OCI-LY7 (cell line): ENCODE results near the gene CELF4. TPM values are rescaled to one million over a fixed set of nuclear protein-coding genes. Genes with fewer than 3 reads are reported as not detected.

ENCODE experiments used
- BruUV-seq: library from RNA; stranded (reverse); fragments of 400-500 nt; replicated peaks from 2 replicates; lab custom pipeline; 2021; lab: Mats Ljungman, UMichigan
- CTCF ChIA-PET: fragments of 300-600 bp; sonication (Branson Sonifier 250); formaldehyde crosslinking; loops from one replicate; lab custom pipeline; 2022; ENCODE audit warnings: antibody characterized with exemption; ENCODE audit not compliant: unreplicated experiment; lab: Charles Lee
- POLR2A ChIA-PET: fragments of 300-600 bp; sonication (Branson Sonifier 250); formaldehyde crosslinking; loops from one replicate; lab custom pipeline; 2022; ENCODE audit warnings: antibody characterized with exemption; lab: Charles Lee
- DNase-seq: peaks from one replicate; pipeline ENCODE4 v3.0.0-alpha.2; 2015; ENCODE audit warnings: low spot score
- H2AFZ ChIP-seq: fragments of 200-600 bp; sonication (generic), shearing (Covaris generic); 2 replicates; pipeline ENCODE4 v1.6.1; 2014; ENCODE audit warnings: mild to moderate bottlenecking, antibody characterized with exemption, low read length, moderate library complexity
- H3K27ac ChIP-seq: fragments of 200-600 bp; sonication (generic); 2 replicates; pipeline ENCODE4 v1.5.1; 2014; ENCODE audit warnings: mixed run types, low read depth, mild to moderate bottlenecking, moderate library complexity, low read length, inconsistent platforms; ENCODE audit not compliant: poor library complexity, severe bottlenecking
- H3K36me3 ChIP-seq: fragments of 200-600 bp; sonication (generic); 2 replicates; pipeline ENCODE4 v1.6.1; 2014; ENCODE audit warnings: mild to moderate bottlenecking, antibody characterized with exemption, low read length, moderate library complexity, mixed read lengths; ENCODE audit not compliant: insufficient read depth
- H3K4me1 ChIP-seq: fragments of 200-600 bp; sonication (generic); 2 replicates; pipeline ENCODE4 v1.5.1; 2014; ENCODE audit warnings: mild to moderate bottlenecking, low read length; ENCODE audit not compliant: insufficient read depth, poor library complexity, severe bottlenecking
- H3K4me2 ChIP-seq: fragments of 200-600 bp; sonication (generic); 2 replicates; pipeline ENCODE4 v1.6.1; 2014; ENCODE audit warnings: mild to moderate bottlenecking, low read length
- H3K4me3 ChIP-seq: fragments of 200-600 bp; sonication (generic); 2 replicates; pipeline ENCODE4 v1.5.1; 2014; ENCODE audit warnings: mild to moderate bottlenecking, low read depth, low read length; ENCODE audit not compliant: poor library complexity, severe bottlenecking
- H3K79me2 ChIP-seq: fragments of 200-600 bp; sonication (generic); 2 replicates; pipeline ENCODE4 v1.6.1; 2016; ENCODE audit warnings: low read depth, mild to moderate bottlenecking, low read length, moderate library complexity, mixed read lengths; ENCODE audit not compliant: insufficient read depth
- H3K9me2 ChIP-seq: fragments of 200-600 bp; sonication (generic); 2 replicates; pipeline ENCODE4 v1.6.1; 2016; ENCODE audit warnings: mild to moderate bottlenecking, low read length, mixed read lengths; ENCODE audit not compliant: insufficient read depth
- H3K9me3 ChIP-seq: fragments of 200-600 bp; sonication (generic); 2 replicates; pipeline ENCODE4 v1.6.1; 2014; ENCODE audit warnings: mild to moderate bottlenecking, mixed run types, low read length, mixed read lengths
- H4K20me1 ChIP-seq: fragments of 200-600 bp; sonication (generic); 2 replicates; pipeline ENCODE4 v1.6.1; 2014; ENCODE audit warnings: mild to moderate bottlenecking, antibody characterized with exemption, low read length, moderate library complexity, mixed read lengths; ENCODE audit not compliant: insufficient read depth
- CTCF ChIP-seq: fragments of 200-600 bp; sonication (generic); conservative IDR thresholded peaks from 2 replicates; pipeline ENCODE4 v1.5.1; 2014; ENCODE audit warnings: mild to moderate bottlenecking, antibody characterized with exemption, low read length, moderate library complexity, mixed read lengths
- EZH2phosphoT487 ChIP-seq: fragments of 200-600 bp; sonication (generic); IDR thresholded peaks from 2 replicates; pipeline ENCODE4 v1.6.1; 2018; ENCODE audit warnings: low read depth, borderline replicate concordance, mild to moderate bottlenecking, mixed run types, antibody characterized with exemption, low read length, moderate library complexity, mixed read lengths
- intact Hi-C: fragments of 100-400 bp; cut with micrococcal nuclease; formaldehyde crosslinking; loops from one replicate; pipeline ENCODE4 v1.10.0; 2022; ENCODE audit not compliant: unreplicated experiment
- total RNA-seq, 2 experiments: library from RNA; depleted of rRNA in 1 of 2; stranded (reverse); fragments of >200 nt in 1 of 2; shearing (Covaris generic) in 1 of 2; gene quantifications; 2 replicates each; pipeline ENCODE4 v1.2.3, GENCODE V29; 2014 to 2022

The CELF4 gene
- total RNA-seq, 2 experiments from 2014 or later = not detected

- H2AFZ ChIP-seq = no peak overlapping the region
- ChIA-PET CTCF (no interaction called here), POLR2A (no interaction called here)
- no peaks in the 10 kb centered on the region for H3K79me2 ChIP-seq
- H3K9me3 ChIP-seq = no peaks in the 10 kb centered on the region
- DNase-seq = no peak
- no peaks in the 10 kb centered on the region for H3K36me3 ChIP-seq
- no peak overlapping the region for H3K4me3 ChIP-seq
- TF ChIP-seq EZH2phosphoT487 = no peak
- TF ChIP-seq CTCF = no peak
- no peaks in the 10 kb centered on the region for H3K4me1 ChIP-seq
- H4K20me1 ChIP-seq = no peaks in the 10 kb centered on the region
- intact Hi-C loops = no loop called here
- H3K4me2 ChIP-seq = no peak overlapping the region
- no peaks in the 10 kb centered on the region for H3K9me2 ChIP-seq
- H3K27ac ChIP-seq = no peak overlapping the region
- no TSS peak for BruUV-seq
These were observed 92.3 kb downstream of the CELF4 start for GRCh38 chr18:37473195-37473840.

- H3K36me3 ChIP-seq = no peaks in the 10 kb centered on the region
- H3K4me1 ChIP-seq = no peaks in the 10 kb centered on the region
- no TSS peak for BruUV-seq
- DNase-seq = no peak
- H3K27ac ChIP-seq = no peak overlapping the region
- intact Hi-C loops = no loop called here
- no peak for TF ChIP-seq CTCF
- TF ChIP-seq EZH2phosphoT487 = no peak
- no peaks in the 10 kb centered on the region for H4K20me1 ChIP-seq
- H3K79me2 ChIP-seq = no peaks in the 10 kb centered on the region
- no peak overlapping the region for H3K4me3 ChIP-seq
- H3K9me3 ChIP-seq = no peaks in the 10 kb centered on the region
- H3K9me2 ChIP-seq = no peaks in the 10 kb centered on the region
- ChIA-PET POLR2A (interaction anchor here (1.0 kb wide), 1 partner anchor 40 kb away, joined by 6 read pairs; no protein-coding TSS in a partner anchor), CTCF (interaction anchor here (0.6 kb wide), 1 partner anchor 35 kb away, joined by 5 read pairs; no protein-coding TSS in a partner anchor)
- H2AFZ ChIP-seq = no peak overlapping the region
- no peak overlapping the region for H3K4me2 ChIP-seq
These were observed 94.0 kb downstream of the CELF4 start for GRCh38 chr18:37471637-37472036.

GRCh38 chr18:37470986-37471385 is 94.6 kb downstream of the CELF4 start:
- intact Hi-C loops = no loop called here
- Histone ChIP-seq H3K4me2 (no peak overlapping the region), H4K20me1 (no peaks in the 10 kb centered on the region), H3K9me2 (no peaks in the 10 kb centered on the region), H3K9me3 (no peaks in the 10 kb centered on the region), H3K4me1 (no peaks in the 10 kb centered on the region), H2AFZ (no peak overlapping the region), H3K36me3 (no peaks in the 10 kb centered on the region), H3K27ac (no peak overlapping the region), H3K79me2 (no peaks in the 10 kb centered on the region), H3K4me3 (no peak overlapping the region)
- POLR2A ChIA-PET = interaction anchor here (1.0 kb wide), 1 partner anchor 39 kb away, joined by 6 read pairs; no protein-coding TSS in a partner anchor
- CTCF ChIA-PET = no interaction called here
- no peak for TF ChIP-seq EZH2phosphoT487
- no peak for TF ChIP-seq CTCF
- DNase-seq = no peak
- BruUV-seq = no TSS peak
